H1 (cell line): Measurements from ENCODE around the gene ERICH6. TPM values are rescaled to one million over a fixed set of nuclear protein-coding genes. Genes with fewer than 3 reads are reported as not detected.

ENCODE experiments used
- CBX5 ChIP-seq: fragments of 300-800, 300-1000 bp; sonication (generic); IDR thresholded peaks from 2 replicates; pipeline ENCODE4 v1.7.1; 2016; ENCODE audit warnings: antibody characterized with exemption, low read length, low read depth
- CTCF ChIP-seq, 3 experiments: IDR thresholded peaks; 1 replicate in 2 of 3; 2 replicates in 1 of 3; pipeline versions ENCODE4 v1.5.1 to v1.6.1; 2011; ENCODE audit warnings: low read length in 3 of 3, mild to moderate bottlenecking in 3 of 3, inconsistent platforms in 2 of 3, low read depth in 1 of 3, moderate library complexity in 1 of 3; ENCODE audit not compliant: insufficient read depth in 1 of 3; ENCODE audit errors: control extremely low read depth in 1 of 3
- KDM4A ChIP-seq: IDR thresholded peaks from one replicate; pipeline ENCODE4 v1.7.1; 2012; ENCODE audit warnings: low read depth, mild to moderate bottlenecking, moderate library complexity, low read length, inconsistent platforms; ENCODE audit not compliant: severe bottlenecking
- POLR2AphosphoS5 ChIP-seq: IDR thresholded peaks from 2 replicates; pipeline ENCODE4 v1.6.1; 2011; ENCODE audit warnings: low read depth, low read length
- polyA plus RNA-seq, 7 experiments: library from polyadenylated mRNA; depleted of rRNA in 3 of 7; stranded (reverse) in 5 of 7; unstranded in 2 of 7; fragments of >200 nt in 5 of 7; fragments of 200-250 nt in 2 of 7; gene quantifications; 1 replicate in 5 of 7; 2 replicates in 1 of 7; 4 replicates in 1 of 7; pipeline versions ENCODE4 v1.2.1 to v1.2.3, GENCODE V29; 2011 to 2013; ENCODE audit warnings: missing spikeins in 2 of 7, mixed read lengths in 2 of 7
- total RNA-seq: library from RNA; stranded (reverse); fragmentation: NEBNext Ultra II Directional; extraction: Animal tissue kit (Norgen Biotek cat#: 25700); gene quantifications from 2 replicates; pipeline ENCODE4 v1.2.1, GENCODE V29; 2021

The ERICH6 gene
- total and polyA plus RNA-seq, 2 of the 8 experiments (the other 6 are each of a cell fraction or from before 2014, with no cell fraction given) = not detected

GRCh38 chr3:150640256-150640655, 63.5 kb downstream of the ERICH6 start (continued):
- TF ChIP-seq POLR2AphosphoS5 = no peak
- TF ChIP-seq KDM4A = no peak
- TF ChIP-seq CTCF (IDR thresholded peaks at IDR 0.05; ENCODE audit: control extremely low read depth in 1 of 3, insufficient read depth in 1 of 3, low read depth in 1 of 3, low read length in 3 of 3) = no peak
- no peak for TF ChIP-seq CBX5
